ENCODE data around the gene NKX6-1. TPM values are rescaled to one million over a fixed set of nuclear protein-coding genes. Genes with fewer than 3 reads are reported as not detected.
A peak's percentile ranks its signal among the peaks of the same experiment; 100 is the strongest.

NKX6-1 gene
- polyA plus RNA-seq, 1 of the 3 experiments (the other 2 are of a cell fraction): not detected

- no peaks in the 10 kb centered on the region for H3K9me2 ChIP-seq
- no peak overlapping the region for H3K27ac ChIP-seq (ENCODE audit: low read depth in 2 of 2, low read length in 1 of 2)
- ChIA-PET POLR2A (no interaction called here), CTCF (interaction anchor here (0.8 to 1.1 kb wide), 4 partner anchors 8 to 858 kb away, joined by 3 to 5 read pairs (median 4); no protein-coding TSS in a partner anchor)
- H4K20me1 ChIP-seq (ENCODE audit: insufficient read depth): no peaks in the 10 kb centered on the region
- H2AFZ ChIP-seq (ENCODE audit: low read depth): no peak overlapping the region
- no peak overlapping the region for H3K9ac ChIP-seq
- DNase-seq: no peak
- peaks cover 64% of the 10 kb centered on the region for H3K27me3 ChIP-seq (ENCODE audit: insufficient read depth)
- H3F3A ChIP-seq (replicated peaks; ENCODE audit: insufficient read depth): no peaks in the 10 kb centered on the region
- TF ChIP-seq GATA2 (CRISPR knock-in tag; IDR thresholded peaks at IDR 0.05): no peak
- TF ChIP-seq RXRA (IDR thresholded peaks at IDR 0.05; ENCODE audit: borderline replicate concordance, low read depth): no peak
- no peak for TF ChIP-seq TCF12 (IDR thresholded peaks at IDR 0.05)
- TF ChIP-seq YY1 (IDR thresholded peaks at IDR 0.05; ENCODE audit: low read depth): no peak
- peaks cover 0 to 8% of the 10 kb centered on the region in 2 experiments; a peak in 1 of 4 replicates for H3K4me1 ChIP-seq (ENCODE audit: control insufficient read depth in 1 of 2, insufficient read depth in 2 of 2, low read depth in 1 of 2, low read length in 1 of 2)
- no peaks in the 10 kb centered on the region for H3K36me3 ChIP-seq (replicated peaks in 1 of 2; ENCODE audit: control insufficient read depth in 1 of 2, insufficient read depth in 2 of 2, low read length in 1 of 2)
- H3K79me2 ChIP-seq (ENCODE audit: insufficient read depth): no peaks in the 10 kb centered on the region
- 15% methylated on average over 18 of the region's 18 CpGs for WGBS (ENCODE audit: low lambda C conversion rate)
- H3K4me2 ChIP-seq: no peak overlapping the region
- H3K9me3 ChIP-seq: no peaks in the 10 kb centered on the region
- H3K4me3 ChIP-seq (ENCODE audit: low read depth in 2 of 2, low read length in 1 of 2): no peak overlapping the region
Measured at GRCh38 chr4:84502955-84503373, 3.9 kb upstream of the NKX6-1 start.

- Histone ChIP-seq H3K27ac (ENCODE audit: low read depth in 2 of 2, low read length in 1 of 2) (no peak overlapping the region), H2AFZ (ENCODE audit: low read depth) (no peak overlapping the region), H3K4me3 (ENCODE audit: low read depth in 2 of 2, low read length in 1 of 2) (no peak overlapping the region), H3K4me2 (no peak overlapping the region), H3K9me3 (no peaks in the 10 kb centered on the region), H3K9me2 (no peaks in the 10 kb centered on the region), H3K27me3 (ENCODE audit: insufficient read depth) (peaks cover 64% of the 10 kb centered on the region), H3K79me2 (ENCODE audit: insufficient read depth) (no peaks in the 10 kb centered on the region), H3K4me1 (ENCODE audit: control insufficient read depth in 1 of 2, insufficient read depth in 2 of 2, low read depth in 1 of 2, low read length in 1 of 2) (peaks cover 0 to 8% of the 10 kb centered on the region in 2 experiments; a peak in 1 of 4 replicates), H3K9ac (no peak overlapping the region), H4K20me1 (ENCODE audit: insufficient read depth) (no peaks in the 10 kb centered on the region), H3F3A (replicated peaks; ENCODE audit: insufficient read depth) (no peaks in the 10 kb centered on the region), H3K36me3 (replicated peaks in 1 of 2; ENCODE audit: control insufficient read depth in 1 of 2, insufficient read depth in 2 of 2, low read length in 1 of 2) (no peaks in the 10 kb centered on the region)
- POLR2A ChIA-PET: no interaction called here
- CTCF ChIA-PET: interaction anchor here (0.8 to 1.1 kb wide), 3 partner anchors 9 to 857 kb away, joined by 3 to 5 read pairs (median 4); no protein-coding TSS in a partner anchor
- 17% methylated on average over 14 of the region's 14 CpGs for WGBS (ENCODE audit: low lambda C conversion rate)
- TF ChIP-seq EZH2phosphoT487 (IDR thresholded peaks at IDR 0.05; ENCODE audit: borderline replicate concordance, low read depth): 0 out of 2 replicates have a peak, but pooled peaks have one; percentile 41
- no peak for TF ChIP-seq SIN3A (IDR thresholded peaks at IDR 0.05; ENCODE audit: borderline replicate concordance, low read depth, low read length)
- no peak for DNase-seq
Measured at GRCh38 chr4:84502333-84502954, 3.4 kb upstream of the NKX6-1 start.

GRCh38 chr4:84501721-84502267 is 2.7 kb upstream of the NKX6-1 start:
- peaks cover 0 to 8% of the 10 kb centered on the region in 2 experiments; a peak in 1 of 4 replicates for H3K4me1 ChIP-seq (ENCODE audit: control insufficient read depth in 1 of 2, insufficient read depth in 2 of 2, low read depth in 1 of 2, low read length in 1 of 2)
- H3K79me2 ChIP-seq (ENCODE audit: insufficient read depth): no peaks in the 10 kb centered on the region
- POLR2A ChIA-PET: no interaction called here
- H3K9me2 ChIP-seq: no peaks in the 10 kb centered on the region
- no peaks in the 10 kb centered on the region for H3F3A ChIP-seq (replicated peaks; ENCODE audit: insufficient read depth)
- H3K9me3 ChIP-seq: no peaks in the 10 kb centered on the region
- no peaks in the 10 kb centered on the region for H4K20me1 ChIP-seq (ENCODE audit: insufficient read depth)
- DNase-seq: no peak
- no peak overlapping the region for H3K27ac ChIP-seq (ENCODE audit: low read depth in 2 of 2, low read length in 1 of 2)
- H3K36me3 ChIP-seq (replicated peaks in 1 of 2; ENCODE audit: control insufficient read depth in 1 of 2, insufficient read depth in 2 of 2, low read length in 1 of 2): no peaks in the 10 kb centered on the region
- TF ChIP-seq EZH2phosphoT487 (IDR thresholded peaks at IDR 0.05; ENCODE audit: borderline replicate concordance, low read depth) (peak; percentile 5; the same call in 1 of the 2 replicates), RFX5 (IDR thresholded peaks at IDR 0.05; ENCODE audit: low read length) (no peak)
- no peak overlapping the region for H3K4me2 ChIP-seq
- H3K27me3 ChIP-seq (ENCODE audit: insufficient read depth): peaks cover 70% of the 10 kb centered on the region
- H3K4me3 ChIP-seq (ENCODE audit: low read depth in 2 of 2, low read length in 1 of 2): no peak overlapping the region
- no peak overlapping the region for H3K9ac ChIP-seq
- 23% methylated on average over 26 of the region's 33 CpGs for WGBS (ENCODE audit: low lambda C conversion rate)
- CTCF ChIA-PET: interaction anchor here (0.9 to 1.1 kb wide), 2 partner anchors 9 to 857 kb away, joined by 4 to 5 read pairs; no protein-coding TSS in a partner anchor
- H2AFZ ChIP-seq (ENCODE audit: low read depth): no peak overlapping the region

Measured in SK-N-SH (cell line).